ENCODE data around the gene KRTAP10-9. TPM values are rescaled to one million over a fixed set of nuclear protein-coding genes. Genes with fewer than 3 reads are reported as not detected.

The KRTAP10-9 gene
- total and polyA plus RNA-seq, 2 of the 8 experiments (the other 6 are each of a cell fraction or from before 2014, with no cell fraction given) = not detected

DNA sequence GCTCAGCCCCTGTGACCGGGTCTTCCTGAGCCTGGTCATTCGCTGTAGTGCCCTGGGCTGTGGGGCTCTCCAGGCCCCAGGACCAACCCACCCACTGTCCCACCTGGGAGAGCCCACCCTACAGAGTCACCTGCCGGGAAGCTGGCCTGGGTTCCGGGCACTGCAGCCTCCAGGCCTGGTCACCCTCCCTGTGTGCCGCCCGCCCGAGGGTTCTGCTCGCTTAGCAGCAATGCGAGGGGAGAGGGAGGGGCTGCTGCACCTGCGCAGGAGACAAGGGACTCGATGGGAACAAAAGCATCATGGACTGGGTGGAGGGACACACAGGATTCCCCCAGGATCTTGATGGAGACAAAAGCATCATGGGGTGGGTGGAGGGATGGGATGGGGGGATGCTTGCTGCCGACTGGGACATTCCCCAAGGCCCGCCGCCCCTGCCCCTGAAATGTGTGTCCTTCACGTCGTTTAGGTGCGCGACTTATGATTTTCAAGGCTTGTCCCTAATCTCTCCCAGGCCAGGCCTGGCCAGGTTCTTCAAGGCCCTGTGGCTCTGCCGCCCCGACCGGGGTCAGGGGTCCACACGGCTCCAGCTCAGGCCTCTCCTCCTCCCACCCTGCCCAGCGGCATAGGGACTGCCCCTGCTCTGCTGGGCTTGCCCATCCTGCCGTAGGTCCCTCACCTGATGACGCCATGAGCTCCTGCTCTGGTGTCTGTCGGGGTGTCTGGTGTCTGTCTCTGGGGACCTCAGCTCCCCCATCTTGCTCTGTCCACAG is 13.3 kb upstream of the KRTAP10-9 start:
- Histone ChIP-seq H3K14ac (ENCODE audit: insufficient read length) (no peak overlapping the region), H3K36me3 (ENCODE audit: control insufficient read depth in 2 of 4, insufficient read depth in 4 of 4, low read length in 3 of 4) (no peaks in the 10 kb centered on the region), H3K23ac (ENCODE audit: insufficient read length) (no peak overlapping the region), H4K8ac (ENCODE audit: extremely low read depth, insufficient read depth, low read length) (peak overlapping the region; percentile 82), H4K20me1 (replicated peaks in 1 of 2; ENCODE audit: control insufficient read depth in 1 of 2, insufficient read depth in 2 of 2, low read length in 2 of 2) (peaks cover 0 to 1% of the 10 kb centered on the region in 2 experiments), H4K91ac (replicated peaks; ENCODE audit: insufficient read length, low read length) (peak overlapping the region; percentile 42), H3K18ac (ENCODE audit: extremely low read depth, low read length) (no peak overlapping the region), H2BK5ac (ENCODE audit: low read depth, low read length) (peak overlapping the region; percentile 26; the same call in 1 of the 2 replicates), H3K4me3 (ENCODE audit: extremely low read depth in 1 of 4, insufficient read depth in 2 of 4, low read depth in 3 of 4, low read length in 4 of 4) (no peak overlapping the region), H3K23me2 (ENCODE audit: low read depth, low read length) (no peaks in the 10 kb centered on the region), H3K4ac (replicated peaks; ENCODE audit: insufficient read length, low read depth, low read length) (no peak overlapping the region), H2BK12ac (ENCODE audit: low read depth, low read length) (0 out of 2 replicates have a peak overlapping the region, but pooled peaks have one; percentile 71), H3K56ac (replicated peaks; ENCODE audit: insufficient read length, low read depth, low read length) (no peak overlapping the region), H2BK120ac (replicated peaks; ENCODE audit: low read depth, low read length) (no peak overlapping the region), H3K27me3 (replicated peaks in 1 of 4; ENCODE audit: control insufficient read depth in 3 of 4, extremely low read depth in 1 of 4, insufficient read depth in 3 of 4, low read length in 3 of 4) (no peaks in the 10 kb centered on the region), H3K79me2 (ENCODE audit: control insufficient read depth in 1 of 2, insufficient read depth in 2 of 2, low read length in 2 of 2) (no peaks in the 10 kb centered on the region), H2AK5ac (ENCODE audit: low read depth, low read length) (no peak overlapping the region), H3K4me1 (replicated peaks in 1 of 4; ENCODE audit: control insufficient read depth in 3 of 4, insufficient read depth in 4 of 4, low read length in 3 of 4) (peaks cover 0 to 6% (median 2%) of the 10 kb centered on the region in 4 experiments; a peak in 4 of 7 replicates), H2AFZ (ENCODE audit: low read length) (no peak overlapping the region), H2BK20ac (ENCODE audit: low read length) (no peak overlapping the region), H4K5ac (ENCODE audit: insufficient read length, low read depth, low read length) (no peak overlapping the region), H2BK15ac (ENCODE audit: low read length) (no peak overlapping the region), H3K4me2 (ENCODE audit: insufficient read depth in 1 of 2, low read depth in 2 of 2, low read length in 2 of 2) (no peak overlapping the region), H3K79me1 (ENCODE audit: low read depth, low read length) (no peaks in the 10 kb centered on the region), H3K9me3 (ENCODE audit: insufficient read depth in 2 of 2, low read depth in 1 of 2, low read length in 1 of 2) (peaks cover 19 to 22% of the 10 kb centered on the region in 2 experiments), H3K27ac (ENCODE audit: low read depth, low read length) (no peak overlapping the region), H3K9ac (replicated peaks in 1 of 4; ENCODE audit: extremely low read depth in 1 of 4, low read depth in 3 of 4, low read length in 3 of 4) (no peak overlapping the region)
- FAIRE-seq (no peak), DNase-seq (ENCODE audit: low read depth in 1 of 2, low spot score in 2 of 2) (peak in 1 of 2 experiments; percentile 41)
- CTCF ChIA-PET (ENCODE audit: partially characterized antibody) = interaction anchor here (0.5 to 1.1 kb wide), 4 partner anchors 11 to 1044 kb away, joined by 3 to 4 read pairs (median 3); partner anchors contain the start of gene KRTAP10-5
- POLR2A ChIA-PET (ENCODE audit: partially characterized antibody) = no interaction called here
- WGBS, 2 experiments (ENCODE audit: extremely low coverage in 1 of 2, insufficient coverage in 1 of 2, insufficient read length in 1 of 2, insufficient replicate concordance in 2 of 2, low coverage in 1 of 2, low lambda C conversion rate in 2 of 2, missing lambda C conversion rate in 1 of 2) = 93% methylated on average over 26 of the region's 26 CpGs; no CpG with 5 or more reads in 1 of the 2 experiments
- no peak for TF ChIP-seq FOSL1 (IDR thresholded peaks at IDR 0.05; ENCODE audit: insufficient read depth, low read depth, low read length)
- TF ChIP-seq NRF1 (IDR thresholded peaks at IDR 0.05; ENCODE audit: low read depth, low read length) = no peak

Data from H1 (cell line).